ENCODE results near the gene MAK.

- TF ChIP-seq KLF15 (CRISPR knock-in tag; IDR thresholded peaks at IDR 0.05; ENCODE audit: borderline replicate concordance) (no peak), STAT6 (CRISPR knock-in tag; IDR thresholded peaks at IDR 0.05; ENCODE audit: borderline replicate concordance) (no peak), ZNF451 (CRISPR knock-in tag; IDR thresholded peaks at IDR 0.05) (no peak), CTCF (CRISPR knock-in tag; IDR thresholded peaks at IDR 0.05) (no peak), LCORL (IDR thresholded peaks at IDR 0.05) (no peak), LCORL (CRISPR knock-in tag; IDR thresholded peaks at IDR 0.05) (no peak), ZBTB26 (CRISPR knock-in tag; IDR thresholded peaks at IDR 0.05; ENCODE audit: borderline replicate concordance) (no peak), RCOR2 (CRISPR knock-in tag; IDR thresholded peaks at IDR 0.05) (no peak), BCLAF1 (IDR thresholded peaks at IDR 0.05) (no peak), FOXP4 (CRISPR knock-in tag; IDR thresholded peaks at IDR 0.05) (no peak), POLR2AphosphoS5 (IDR thresholded peaks at IDR 0.05; ENCODE audit: low read depth, low read length) (no peak)
These were observed 124.4 kb downstream of the MAK start for GRCh38 chr6:10713962-10714361.
